HCT116 (cell line): Measurements from ENCODE around the gene ACTR3C. TPM values are rescaled to one million over a fixed set of nuclear protein-coding genes. Genes with fewer than 3 reads are reported as not detected.

Experiments
- ATAC-seq: fragments of 200-7000 bp; cut with Tn5 transposase; 2 replicates; pipeline ENCODE4 v1.9.1; 2020; ENCODE audit warnings: mild to moderate bottlenecking, moderate library complexity
- BruUV-seq: library from RNA; stranded (reverse); fragments of 400-500 nt; replicated peaks from 2 replicates; lab custom pipeline; 2021; lab: Mats Ljungman, UMichigan
- CTCF ChIA-PET: fragments of 300-600 bp; sonication (Branson Sonifier 250); formaldehyde crosslinking; loops from one replicate; lab custom pipeline; 2021; ENCODE audit warnings: antibody characterized with exemption; lab: Charles Lee
- POLR2A ChIA-PET: fragments of 300-600, 350-600 bp; sonication (Branson Sonifier 250); formaldehyde crosslinking; loops from one replicate; lab custom pipeline; 2021; ENCODE audit warnings: antibody characterized with exemption; lab: Charles Lee
- RAD21 ChIA-PET, 2 experiments: fragments of 300-600 bp; sonication (Branson Sonifier 250); formaldehyde crosslinking; loops; one replicate each; lab custom pipeline; 2023; ENCODE audit warnings: low total read pairs in 2 of 2; ENCODE audit not compliant: uncharacterized antibody in 2 of 2, unreplicated experiment in 2 of 2, low non-redundant PET in 1 of 2; lab: Charles Lee
- DNase-seq: peaks from one replicate; pipeline ENCODE4 v3.0.0-alpha.2; 2010; ENCODE audit warnings: low read depth, low spot score
- H2AFZ ChIP-seq: fragments of 200-600 bp; shearing (Covaris generic), sonication (generic); 2 replicates; pipeline ENCODE4 v1.6.1; 2017; ENCODE audit warnings: low read depth, mixed run types, mixed read lengths, antibody characterized with exemption, low read length; ENCODE audit not compliant: poor library complexity, severe bottlenecking
- H3K27ac ChIP-seq: 2 replicates; pipeline ENCODE4 v1.5.1; 2012; ENCODE audit warnings: low read depth, low read length
- H3K27me3 ChIP-seq: fragments of 200-600 bp; sonication (generic); 2 replicates; pipeline ENCODE4 v1.6.1; 2016; ENCODE audit warnings: mixed run types, low read length, mixed read lengths; ENCODE audit not compliant: insufficient read depth
- H3K36me3 ChIP-seq, 2 experiments: fragments of 200-500 bp in 1 of 2; fragments of 200-600 bp in 1 of 2; sonication (Bioruptor generic) in 1 of 2; sonication (generic) in 1 of 2; 2 replicates each; pipeline versions ENCODE4 v1.5.1 to v1.6.1; 2014 to 2016; ENCODE audit warnings: low read length in 2 of 2, inconsistent platforms in 1 of 2, mixed read lengths in 1 of 2, mixed run types in 1 of 2; ENCODE audit not compliant: insufficient read depth in 2 of 2, control insufficient read depth in 1 of 2
- H3K4me1 ChIP-seq, 2 experiments: fragments of 200-600 bp in 1 of 2; sonication (generic) in 1 of 2; 2 replicates each; pipeline versions ENCODE4 v1.5.1 to v1.6.1; 2012 to 2017; ENCODE audit warnings: low read length in 2 of 2, inconsistent platforms in 1 of 2, mild to moderate bottlenecking in 1 of 2, mixed read lengths in 1 of 2, mixed run types in 1 of 2, moderate library complexity in 1 of 2; ENCODE audit not compliant: insufficient read depth in 2 of 2, control insufficient read depth in 1 of 2
- H3K4me2 ChIP-seq: fragments of 200-600 bp; sonication (generic); 2 replicates; pipeline ENCODE4 v1.6.1; 2017; ENCODE audit warnings: mixed run types, low read length, mixed read lengths
- H3K4me3 ChIP-seq, 2 experiments: fragments of 200-600 bp in 1 of 2; sonication (generic) in 1 of 2; replicated peaks in 1 of 2; 2 replicates each; pipeline ENCODE4 v1.5.1; 2011 to 2016; ENCODE audit warnings: low read length in 2 of 2, control low read depth in 1 of 2, low read depth in 1 of 2, mild to moderate bottlenecking in 1 of 2, mixed read lengths in 1 of 2, mixed run types in 1 of 2
- H3K79me2 ChIP-seq: fragments of 200-600 bp; sonication (generic); 2 replicates; pipeline ENCODE4 v1.6.1; 2017; ENCODE audit warnings: mild to moderate bottlenecking, mixed run types, low read length, moderate library complexity, mixed read lengths; ENCODE audit not compliant: insufficient read depth
- H3K9ac ChIP-seq: fragments of 200-600 bp; sonication (generic); 2 replicates; pipeline ENCODE4 v1.6.1; 2016; ENCODE audit warnings: low read length, mixed read lengths
- H3K9me2 ChIP-seq: fragments of 200-600 bp; sonication (generic), shearing (Covaris generic); 2 replicates; pipeline ENCODE4 v1.6.1; 2017; ENCODE audit warnings: mixed run types, mild to moderate bottlenecking, moderate library complexity; ENCODE audit not compliant: insufficient read depth
- H3K9me3 ChIP-seq, 2 experiments: fragments of 200-500 bp in 1 of 2; fragments of 200-600 bp in 1 of 2; sonication (Bioruptor generic) in 1 of 2; sonication (generic) in 1 of 2; 2 replicates each; pipeline ENCODE4 v1.6.1; 2014 to 2017; ENCODE audit warnings: low read length in 2 of 2, mixed read lengths in 2 of 2, inconsistent platforms in 1 of 2, low read depth in 1 of 2, mild to moderate bottlenecking in 1 of 2, mixed run types in 1 of 2, moderate library complexity in 1 of 2; ENCODE audit not compliant: control insufficient read depth in 1 of 2, insufficient read depth in 1 of 2
- H4K20me1 ChIP-seq: fragments of 200-600 bp; sonication (generic), shearing (Covaris generic); 2 replicates; pipeline ENCODE4 v1.6.1; 2017; ENCODE audit warnings: mixed run types, mild to moderate bottlenecking, moderate library complexity; ENCODE audit not compliant: insufficient read depth
- EGR1 ChIP-seq: IDR thresholded peaks from 2 replicates; pipeline ENCODE4 v1.6.1; 2012; ENCODE audit warnings: low read depth
- POLR2AphosphoS5 ChIP-seq: IDR thresholded peaks from 2 replicates; pipeline ENCODE4 v1.6.1; 2011; ENCODE audit warnings: mild to moderate bottlenecking, low read depth, low read length, moderate library complexity
- SP1 ChIP-seq: IDR thresholded peaks from 2 replicates; pipeline ENCODE4 v1.6.1; 2012; ENCODE audit warnings: low read depth
- TCF7L2 ChIP-seq: IDR thresholded peaks from 2 replicates; pipeline ENCODE4 v1.7.0; 2011; ENCODE audit warnings: borderline replicate concordance, inconsistent platforms; ENCODE audit not compliant: insufficient read depth, insufficient read length; ENCODE audit errors: extremely low read depth
- YY1 ChIP-seq: IDR thresholded peaks from 2 replicates; pipeline ENCODE4 v1.6.1; 2011; ENCODE audit warnings: low read length, low read depth, moderate library complexity, mild to moderate bottlenecking; ENCODE audit not compliant: insufficient replicate concordance; ENCODE audit errors: extremely low read depth
- ZBTB33 ChIP-seq: IDR thresholded peaks from 2 replicates; pipeline ENCODE4 v1.6.1; 2011; ENCODE audit warnings: mild to moderate bottlenecking, low read length, moderate library complexity; ENCODE audit not compliant: insufficient replicate concordance; ENCODE audit errors: extremely low read depth
- ZNF274 ChIP-seq: fragments of 200-500 bp; sonication (Bioruptor generic); IDR thresholded peaks from 2 replicates; pipeline ENCODE4 v1.6.1; 2014; ENCODE audit warnings: mild to moderate bottlenecking, low read depth, low read length, inconsistent platforms
- intact Hi-C: fragments of 100-400 bp; cut with micrococcal nuclease; formaldehyde crosslinking; loops from 2 replicates; pipeline ENCODE4 v1.10.0; 2022
- total RNA-seq: library from RNA; stranded (reverse); gene quantifications from one replicate; pipeline ENCODE4 v1.2.1, GENCODE V29; 2021; ENCODE audit not compliant: unreplicated experiment
- TF ChIP-seq, protein P1 (sequence below): IDR thresholded peaks from 2 replicates; pipeline ENCODE4 v1.6.1; 2012

The ACTR3C gene
- total RNA-seq, 1 experiment from 2014 or later, result 2.0 TPM

- Histone ChIP-seq H4K20me1 (no peaks in the 10 kb centered on the region), H3K36me3 (no peaks in the 10 kb centered on the region), H3K79me2 (no peaks in the 10 kb centered on the region), H3K4me1 (peaks cover 0 to 12% of the 10 kb centered on the region in 2 experiments; a peak in 2 of 4 replicates), H3K9ac (no peak overlapping the region), H3K4me3 (no peak overlapping the region), H2AFZ (no peak overlapping the region), H3K9me2 (no peaks in the 10 kb centered on the region), H3K27me3 (no peaks in the 10 kb centered on the region), H3K4me2 (no peak overlapping the region), H3K27ac (no peak overlapping the region), H3K9me3 (no peaks in the 10 kb centered on the region)
- no TSS peak for BruUV-seq
- CTCF ChIA-PET, result no interaction called here
- TF ChIP-seq ZBTB33, result no peak
- TF ChIP-seq EGR1, result no peak
- TF ChIP-seq SP1, result no peak
- no peak for TF ChIP-seq POLR2AphosphoS5
- TF ChIP-seq YY1, result no peak
- no peak for TF ChIP-seq ZNF274
- TF ChIP-seq, protein P1, sequence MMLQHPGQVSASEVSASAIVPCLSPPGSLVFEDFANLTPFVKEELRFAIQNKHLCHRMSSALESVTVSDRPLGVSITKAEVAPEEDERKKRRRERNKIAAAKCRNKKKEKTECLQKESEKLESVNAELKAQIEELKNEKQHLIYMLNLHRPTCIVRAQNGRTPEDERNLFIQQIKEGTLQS, result no peak
- no peak for TF ChIP-seq TCF7L2
- ATAC-seq (no peak), DNase-seq (no peak)
- intact Hi-C loops, result no loop called here
- POLR2A ChIA-PET, result no interaction called here
- RAD21 ChIA-PET, result no interaction called here
These were observed 35.1 kb upstream of the ACTR3C start for GRCh38 chr7:150358433-150358832.
